ENCODE data around the gene SERPINA5.

SERPINA5 gene

DNA sequence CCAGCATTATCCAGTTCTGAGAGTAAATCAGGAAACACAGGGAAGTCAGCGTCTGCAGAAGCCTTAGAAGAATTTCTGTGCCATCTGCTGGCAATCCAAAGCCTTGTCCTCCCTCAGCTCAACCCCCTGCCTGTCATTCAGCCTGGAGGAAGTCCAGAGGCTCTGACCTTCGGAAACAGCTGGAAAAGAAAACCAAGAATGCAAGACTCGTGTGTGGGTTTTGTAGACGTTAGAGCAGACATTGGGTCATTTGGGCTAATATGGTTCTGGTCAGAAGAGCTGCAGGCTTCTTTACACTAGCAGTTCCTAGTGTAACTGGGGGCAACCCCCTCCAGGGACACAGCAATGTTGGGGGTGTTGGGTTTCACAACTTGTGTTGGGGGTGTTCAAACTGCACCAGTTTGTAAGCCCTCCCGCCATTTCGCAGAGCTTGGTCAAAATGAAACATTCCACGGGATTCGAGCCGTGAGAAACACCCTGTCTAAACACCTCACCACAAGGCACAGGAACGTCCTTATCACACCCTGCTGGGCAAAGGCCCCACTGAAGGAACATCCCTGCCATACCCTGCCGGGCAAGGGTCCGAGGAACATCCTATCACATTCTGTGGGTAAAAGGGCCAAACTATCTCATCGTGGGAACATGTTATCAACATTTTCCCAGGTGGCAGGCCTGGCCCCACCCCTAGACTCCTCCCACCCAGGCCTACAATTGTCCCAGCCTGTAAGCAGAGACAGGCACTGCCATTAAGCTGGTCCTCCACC lies 41.0 kb upstream of the SERPINA5 start:
- peak; percentile 25 for DNase-seq (ENCODE audit: low read depth)
- TF ChIP-seq, protein P1, sequence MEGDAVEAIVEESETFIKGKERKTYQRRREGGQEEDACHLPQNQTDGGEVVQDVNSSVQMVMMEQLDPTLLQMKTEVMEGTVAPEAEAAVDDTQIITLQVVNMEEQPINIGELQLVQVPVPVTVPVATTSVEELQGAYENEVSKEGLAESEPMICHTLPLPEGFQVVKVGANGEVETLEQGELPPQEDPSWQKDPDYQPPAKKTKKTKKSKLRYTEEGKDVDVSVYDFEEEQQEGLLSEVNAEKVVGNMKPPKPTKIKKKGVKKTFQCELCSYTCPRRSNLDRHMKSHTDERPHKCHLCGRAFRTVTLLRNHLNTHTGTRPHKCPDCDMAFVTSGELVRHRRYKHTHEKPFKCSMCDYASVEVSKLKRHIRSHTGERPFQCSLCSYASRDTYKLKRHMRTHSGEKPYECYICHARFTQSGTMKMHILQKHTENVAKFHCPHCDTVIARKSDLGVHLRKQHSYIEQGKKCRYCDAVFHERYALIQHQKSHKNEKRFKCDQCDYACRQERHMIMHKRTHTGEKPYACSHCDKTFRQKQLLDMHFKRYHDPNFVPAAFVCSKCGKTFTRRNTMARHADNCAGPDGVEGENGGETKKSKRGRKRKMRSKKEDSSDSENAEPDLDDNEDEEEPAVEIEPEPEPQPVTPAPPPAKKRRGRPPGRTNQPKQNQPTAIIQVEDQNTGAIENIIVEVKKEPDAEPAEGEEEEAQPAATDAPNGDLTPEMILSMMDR (conservative IDR thresholded peaks at IDR 0.05; ENCODE audit: control insufficient read depth, insufficient read depth, low read depth, low read length) = no peak
- H3K4me3 ChIP-seq (ENCODE audit: control insufficient read depth, low read depth, low read length) = no peak overlapping the region

DNA sequence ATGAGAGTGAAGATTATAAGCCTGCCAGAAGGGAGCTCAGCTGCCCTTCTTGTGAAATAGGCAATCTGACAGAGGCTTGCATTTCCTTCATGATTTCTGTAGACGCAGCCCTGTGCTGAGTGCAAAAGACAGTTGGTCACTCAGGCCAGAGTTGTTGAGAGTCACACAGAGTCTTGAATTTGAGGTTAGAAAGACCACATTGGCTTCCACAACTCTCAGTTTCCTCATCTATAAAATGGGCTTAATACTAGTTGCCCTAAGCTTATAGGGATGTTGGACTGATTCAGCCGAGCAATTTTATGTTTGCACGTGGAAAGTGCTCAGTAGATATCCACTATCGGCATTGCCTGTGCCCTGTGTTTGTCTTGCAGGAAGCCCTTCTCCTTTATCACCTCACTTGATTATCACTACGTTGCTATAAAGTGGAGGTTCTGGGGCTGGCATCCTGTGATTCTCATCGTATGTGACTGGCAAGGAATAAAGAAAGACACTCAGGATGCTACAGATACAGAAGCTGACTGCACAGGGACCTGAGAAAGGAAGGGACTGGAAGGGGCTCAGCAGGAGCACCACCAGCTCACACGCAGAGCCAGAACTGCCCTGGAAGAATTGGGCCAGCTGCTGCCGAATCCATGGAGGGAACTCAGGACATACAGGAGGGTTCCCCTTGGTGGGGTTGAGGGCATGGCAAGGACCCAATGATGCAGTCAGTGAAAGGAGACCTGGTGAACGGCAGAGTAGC lies 39.8 kb upstream of the SERPINA5 start:
- no peak overlapping the region for H3K4me3 ChIP-seq (ENCODE audit: control insufficient read depth, low read depth, low read length)
- TF ChIP-seq, protein P1 (conservative IDR thresholded peaks at IDR 0.05; ENCODE audit: control insufficient read depth, insufficient read depth, low read depth, low read length) = no peak
- DNase-seq (ENCODE audit: low read depth) = no peak

DNA sequence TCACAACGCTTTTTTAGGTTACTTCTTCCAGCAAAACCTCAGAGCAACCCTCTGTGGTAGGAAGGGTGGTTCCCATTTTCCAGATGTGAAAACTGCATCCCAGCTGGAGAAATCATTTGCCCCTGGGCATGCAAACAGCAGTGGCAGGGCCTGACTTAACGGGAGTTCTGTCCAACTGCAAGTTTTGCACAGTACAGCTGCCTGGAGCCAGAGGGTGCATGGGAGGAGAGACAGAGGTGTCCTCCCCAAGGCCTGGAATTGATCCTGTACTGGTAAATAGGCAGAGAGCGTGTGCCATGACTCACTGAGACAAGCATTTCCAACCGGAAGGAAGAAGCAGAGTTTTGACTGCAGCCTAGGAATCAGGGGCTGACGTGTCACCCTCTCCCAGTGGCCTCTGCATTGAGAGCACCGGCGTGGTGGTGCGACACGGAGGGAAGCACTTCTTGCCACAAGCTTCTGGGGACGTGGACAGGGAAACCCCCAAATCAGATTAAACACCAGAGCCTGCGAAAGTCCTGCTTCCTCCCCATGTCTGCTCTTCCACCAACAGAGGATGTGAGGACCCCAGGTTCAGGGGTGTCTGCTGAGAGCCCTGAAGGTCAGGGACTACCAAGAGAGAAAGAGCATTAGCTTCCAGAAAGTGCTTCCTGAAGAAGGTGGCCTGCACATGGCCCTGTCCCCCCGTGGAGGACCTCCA lies 39.0 kb upstream of the SERPINA5 start:
- no peak overlapping the region for H3K4me3 ChIP-seq (ENCODE audit: control insufficient read depth, low read depth, low read length)
- DNase-seq (ENCODE audit: low read depth) = peak; percentile 53
- TF ChIP-seq, protein P1 (conservative IDR thresholded peaks at IDR 0.05; ENCODE audit: control insufficient read depth, insufficient read depth, low read depth, low read length) = no peak

DNA sequence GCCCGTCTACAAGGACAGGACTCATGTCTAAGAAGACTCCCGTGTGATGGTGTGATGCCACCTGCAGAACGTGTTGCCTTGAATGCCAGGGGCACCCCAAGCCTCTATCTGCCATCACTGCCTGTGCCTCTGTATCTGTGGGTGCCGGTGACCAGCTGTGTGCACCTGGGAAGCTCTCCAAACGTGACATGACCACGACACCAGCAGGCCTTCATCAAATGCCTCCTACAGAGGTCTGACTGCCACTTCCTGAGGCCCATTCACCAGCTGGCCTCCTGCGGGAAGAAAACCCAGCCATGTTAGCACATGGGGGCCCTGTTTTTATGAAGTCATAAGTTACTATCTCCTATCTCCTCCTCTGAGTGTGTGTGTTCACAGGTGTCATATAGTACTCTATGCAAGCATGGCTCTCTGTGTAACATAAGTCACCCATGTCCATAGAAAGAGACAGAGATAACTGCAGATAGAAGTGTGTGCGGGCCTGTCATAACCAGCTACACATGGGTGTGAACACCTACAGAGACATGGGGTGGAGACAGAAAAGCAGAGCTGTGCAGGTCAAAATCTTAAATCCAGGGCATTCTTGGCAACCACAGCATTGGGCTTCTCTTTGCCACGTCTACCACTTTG lies 38.3 kb upstream of the SERPINA5 start:
- DNase-seq (ENCODE audit: low read depth) = no peak
- no peak overlapping the region for H3K4me3 ChIP-seq (ENCODE audit: control insufficient read depth, low read depth, low read length)
- TF ChIP-seq, protein P1 (conservative IDR thresholded peaks at IDR 0.05; ENCODE audit: control insufficient read depth, insufficient read depth, low read depth, low read length) = no peak

DNA sequence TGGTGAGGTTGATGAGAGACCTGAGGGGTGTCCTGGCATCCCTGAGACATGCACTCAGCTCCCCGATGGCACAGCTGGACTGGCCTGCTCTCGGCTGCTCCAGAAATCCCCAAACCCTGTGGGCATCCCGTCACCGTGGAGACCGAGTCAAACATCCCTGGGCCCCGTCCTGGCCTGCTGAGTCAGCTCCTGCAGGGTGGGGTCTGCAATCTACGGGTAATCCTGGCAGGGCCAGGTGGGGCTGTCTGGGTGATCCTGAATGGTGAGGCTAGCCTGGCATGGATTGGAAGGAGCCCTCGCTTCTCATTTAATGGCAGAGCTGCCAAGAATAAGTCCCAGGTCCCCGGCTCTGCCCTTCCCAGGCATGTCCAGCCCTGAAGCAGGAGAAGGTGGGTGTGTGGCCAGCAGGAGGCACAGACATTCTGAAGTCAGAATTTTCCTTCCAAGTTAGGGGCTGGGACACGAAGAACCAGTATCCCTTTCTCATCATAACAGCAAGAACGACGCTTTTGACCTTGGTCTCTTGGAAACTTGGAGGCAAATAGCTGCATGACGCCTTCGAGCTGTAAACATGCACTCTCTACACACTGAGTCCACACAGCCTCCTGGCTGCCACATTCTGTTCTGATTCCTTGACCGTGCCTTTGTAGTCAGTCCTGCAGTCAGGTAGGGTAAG lies 37.6 kb upstream of the SERPINA5 start:
- no peak overlapping the region for H3K4me3 ChIP-seq (ENCODE audit: control insufficient read depth, low read depth, low read length)
- TF ChIP-seq, protein P1 (conservative IDR thresholded peaks at IDR 0.05; ENCODE audit: control insufficient read depth, insufficient read depth, low read depth, low read length) = no peak
- no peak for DNase-seq (ENCODE audit: low read depth)

DNA sequence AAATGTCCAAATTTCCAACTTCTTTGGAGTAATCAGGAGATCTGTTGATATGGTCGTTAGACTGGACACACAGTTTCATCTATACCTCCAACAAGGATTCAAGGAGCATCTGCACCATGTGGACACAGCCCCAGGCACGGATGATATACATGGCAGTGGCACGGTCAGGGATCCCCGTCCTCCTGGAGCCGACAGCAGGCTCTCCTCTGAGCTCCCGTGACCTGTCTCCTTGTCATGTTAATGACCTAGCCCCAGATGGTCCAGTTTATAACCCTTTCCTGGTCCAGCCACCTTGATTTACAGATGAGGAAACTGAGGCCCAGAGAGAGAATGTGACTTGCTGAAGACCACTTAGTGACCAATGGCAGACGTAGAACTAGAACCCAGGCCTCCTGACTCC lies 36.5 kb upstream of the SERPINA5 start:
- no peak for DNase-seq (ENCODE audit: low read depth)
- TF ChIP-seq, protein P1 (conservative IDR thresholded peaks at IDR 0.05; ENCODE audit: control insufficient read depth, insufficient read depth, low read depth, low read length) = no peak
- no peak overlapping the region for H3K4me3 ChIP-seq (ENCODE audit: control insufficient read depth, low read depth, low read length)
